H1 (cell line): ENCODE results near the gene VMP1. TPM values are rescaled to one million over a fixed set of nuclear protein-coding genes. Genes with fewer than 3 reads are reported as not detected.

Experiments used
- TAF7 ChIP-seq: optimal IDR thresholded peaks from 2 replicates; pipeline ENCODE3; 2011; ENCODE audit warnings: low read depth, mild to moderate bottlenecking, inconsistent platforms, low read length, moderate library complexity, borderline replicate concordance
- polyA plus RNA-seq, 7 experiments: library from polyadenylated mRNA; depleted of rRNA in 3 of 7; stranded (reverse) in 5 of 7; unstranded in 2 of 7; fragments of >200 nt in 5 of 7; fragments of 200-250 nt in 2 of 7; gene quantifications; 1 replicate in 5 of 7; 2 replicates in 1 of 7; 4 replicates in 1 of 7; pipeline versions ENCODE4 v1.2.1 to v1.2.3, GENCODE V29; 2011 to 2013; ENCODE audit warnings: missing spikeins in 2 of 7, mixed read lengths in 2 of 7
- total RNA-seq: library from RNA; stranded (reverse); fragmentation: NEBNext Ultra II Directional; extraction: Animal tissue kit (Norgen Biotek cat#: 25700); gene quantifications from 2 replicates; pipeline ENCODE4 v1.2.1, GENCODE V29; 2021
- TF ChIP-seq, protein P1 (sequence below): IDR thresholded peaks from 2 replicates; pipeline ENCODE4 v1.6.1; 2011; ENCODE audit warnings: low read depth, mild to moderate bottlenecking, low read length; ENCODE audit not compliant: insufficient read depth

Gene VMP1
- total and polyA plus RNA-seq, 2 of the 8 experiments (the other 6 are each of a cell fraction or from before 2014, with no cell fraction given) = 45.0 to 92.7 TPM

DNA sequence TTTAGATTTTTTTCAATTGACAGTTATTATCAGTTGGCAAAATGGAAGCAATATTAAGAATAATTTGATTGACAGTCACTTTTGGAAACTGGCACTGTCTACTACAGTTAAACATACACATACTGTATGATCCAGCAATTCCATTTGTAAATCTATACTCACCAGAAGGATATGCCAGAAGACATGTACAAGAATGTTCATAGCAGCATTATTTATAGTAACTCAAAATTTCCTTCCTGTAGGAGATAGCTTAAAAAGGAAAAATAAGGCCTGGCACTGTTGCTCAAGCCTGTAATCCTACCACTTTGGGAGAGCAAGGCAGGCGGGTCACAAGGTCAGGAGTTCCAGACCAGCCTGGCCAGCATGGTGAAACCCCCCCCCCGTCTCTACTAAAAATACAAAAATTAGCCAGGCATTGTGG lies 89.3 kb downstream of the VMP1 start (continued):
- TF ChIP-seq, protein P1, sequence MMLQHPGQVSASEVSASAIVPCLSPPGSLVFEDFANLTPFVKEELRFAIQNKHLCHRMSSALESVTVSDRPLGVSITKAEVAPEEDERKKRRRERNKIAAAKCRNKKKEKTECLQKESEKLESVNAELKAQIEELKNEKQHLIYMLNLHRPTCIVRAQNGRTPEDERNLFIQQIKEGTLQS = no peak
- TF ChIP-seq TAF7 = no peak
